Activated CD4-positive, alpha-beta T cell treated with anti-CD3 and anti-CD28 coated beads, Interleukin-2, amount 10 ng/mL, durations not matched to agents 24 days and 14 days (primary cell): ENCODE measurements around the gene KHDRBS2. TPM values are rescaled to one million over a fixed set of nuclear protein-coding genes. Genes with fewer than 3 reads are reported as not detected.
"Not testable (repeated sequence)": the region's sequence is repeated elsewhere in the genome, so short reads cannot be mapped to it uniquely, and the experiment has no call there.

Source experiments
- DNase-seq: peaks from one replicate; pipeline ENCODE4 v3.0.0; 2022
- H3K27ac Mint-ChIP-seq: one replicate; pipeline ENCODE4 v1.8.0; 2022; ENCODE audit warnings: mild to moderate bottlenecking, mixed read lengths
- H3K27me3 Mint-ChIP-seq: one replicate; pipeline ENCODE4 v1.8.0; 2022; ENCODE audit warnings: mixed read lengths
- H3K36me3 Mint-ChIP-seq: one replicate; pipeline ENCODE4 v1.8.0; 2022; ENCODE audit warnings: low read depth, mild to moderate bottlenecking, mixed read lengths
- H3K4me1 Mint-ChIP-seq: one replicate; pipeline ENCODE4 v1.8.0; 2021; ENCODE audit warnings: mixed read lengths
- H3K4me3 Mint-ChIP-seq: one replicate; pipeline ENCODE4 v1.8.0; 2022; ENCODE audit warnings: mild to moderate bottlenecking, moderate library complexity, mixed read lengths
- H3K9me3 Mint-ChIP-seq: one replicate; pipeline ENCODE4 v1.8.0; 2021; ENCODE audit warnings: mixed read lengths
- intact Hi-C: fragments of 100-400 bp; cut with micrococcal nuclease; formaldehyde crosslinking; loops from one replicate; pipeline ENCODE4 v1.15.1; 2023
- total RNA-seq: library from RNA; stranded (reverse); gene quantifications from 2 replicates; pipeline ENCODE4 v1.2.3, GENCODE V29; 2022

The KHDRBS2 gene
- total RNA-seq, 1 donor from 2014 or later = not detected

- Mint-ChIP-seq H3K4me3 (no peak overlapping the region), H3K27me3 (no peaks in the 10 kb centered on the region), H3K4me1 (no peaks in the 10 kb centered on the region), H3K27ac (no peak overlapping the region), H3K36me3 (no peaks in the 10 kb centered on the region), H3K9me3 (no peaks in the 10 kb centered on the region)
- intact Hi-C loops = no loop called here
- DNase-seq = no peak
These were observed 452.8 kb downstream of the KHDRBS2 start for GRCh38 chr6:61833176-61833755.

GRCh38 chr6:61817716-61818115, 468.3 kb downstream of the KHDRBS2 start:
- no peaks in the 10 kb centered on the region for H3K36me3 Mint-ChIP-seq
- intact Hi-C loops = no loop called here
- no peak for DNase-seq
- H3K4me1 Mint-ChIP-seq = no peaks in the 10 kb centered on the region
- peaks cover 13% of the 10 kb centered on the region for H3K9me3 Mint-ChIP-seq
- H3K4me3 Mint-ChIP-seq = no peak overlapping the region
- H3K27ac Mint-ChIP-seq = no peak overlapping the region
- no peaks in the 10 kb centered on the region for H3K27me3 Mint-ChIP-seq

DNA sequence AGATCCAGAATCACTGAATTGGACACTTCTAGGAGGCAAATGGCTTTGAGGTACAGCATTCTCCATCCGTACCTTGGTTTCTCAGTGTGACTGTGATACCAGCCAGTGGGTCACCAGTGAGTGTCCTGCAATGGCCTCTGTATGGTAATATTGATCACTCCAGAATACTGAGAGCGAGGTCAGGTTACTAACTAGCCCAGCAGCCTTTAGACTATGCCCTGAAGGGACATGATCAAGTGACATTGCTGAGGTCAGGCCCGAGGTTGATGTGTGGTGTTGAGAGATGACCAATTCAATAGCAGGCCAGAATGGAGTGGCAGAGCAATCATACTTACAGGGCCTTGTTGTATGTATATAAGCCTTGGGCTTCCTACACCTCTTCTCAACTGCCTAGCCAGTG, 476.0 kb downstream of the KHDRBS2 start:
- Mint-ChIP-seq H3K27ac (no peak overlapping the region), H3K4me1 (no peaks in the 10 kb centered on the region), H3K9me3 (no peaks in the 10 kb centered on the region), H3K4me3 (no peak overlapping the region), H3K36me3 (no peaks in the 10 kb centered on the region), H3K27me3 (no peaks in the 10 kb centered on the region)
- intact Hi-C loops = no loop called here
- DNase-seq = no peak

- intact Hi-C loops = no loop called here
- peaks cover 3% of the 10 kb centered on the region for H3K9me3 Mint-ChIP-seq
- no peak overlapping the region for H3K27ac Mint-ChIP-seq
- H3K27me3 Mint-ChIP-seq = no peaks in the 10 kb centered on the region
- no peak for DNase-seq
- H3K4me1 Mint-ChIP-seq = no peaks in the 10 kb centered on the region
- no peak overlapping the region for H3K4me3 Mint-ChIP-seq
- H3K36me3 Mint-ChIP-seq = no peaks in the 10 kb centered on the region
These were observed 476.9 kb downstream of the KHDRBS2 start for GRCh38 chr6:61809004-61809595.

- Mint-ChIP-seq H3K9me3 (no peaks in the 10 kb centered on the region), H3K27ac (no peak overlapping the region), H3K4me1 (no peaks in the 10 kb centered on the region), H3K27me3 (no peaks in the 10 kb centered on the region), H3K36me3 (no peaks in the 10 kb centered on the region), H3K4me3 (no peak overlapping the region)
- no peak for DNase-seq
- intact Hi-C loops = no loop called here
These were observed 498.0 kb downstream of the KHDRBS2 start for GRCh38 chr6:61787998-61788397.

DNA sequence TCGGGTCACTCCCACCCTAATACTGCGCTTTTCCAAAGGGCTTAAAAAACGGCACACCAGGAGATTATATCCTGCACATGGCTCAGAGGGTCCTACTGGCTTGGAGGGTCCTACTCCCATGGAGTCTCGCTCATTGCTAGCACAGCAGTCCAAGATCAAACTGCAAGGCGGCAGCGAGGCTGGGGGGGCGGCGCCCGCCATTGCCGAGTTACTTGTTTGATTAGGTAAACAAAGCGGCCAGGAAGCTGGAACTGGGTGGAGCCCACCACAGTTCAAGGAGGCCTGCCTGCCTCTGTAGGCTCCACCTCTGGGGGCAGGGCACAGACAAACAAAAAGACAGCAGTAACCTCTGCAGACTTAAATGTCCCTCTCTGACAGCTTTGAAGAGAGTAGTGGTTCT, 516.6 kb downstream of the KHDRBS2 start:
- not testable (repeated sequence) for H3K4me3 Mint-ChIP-seq, DNase-seq, H3K36me3 Mint-ChIP-seq

DNA sequence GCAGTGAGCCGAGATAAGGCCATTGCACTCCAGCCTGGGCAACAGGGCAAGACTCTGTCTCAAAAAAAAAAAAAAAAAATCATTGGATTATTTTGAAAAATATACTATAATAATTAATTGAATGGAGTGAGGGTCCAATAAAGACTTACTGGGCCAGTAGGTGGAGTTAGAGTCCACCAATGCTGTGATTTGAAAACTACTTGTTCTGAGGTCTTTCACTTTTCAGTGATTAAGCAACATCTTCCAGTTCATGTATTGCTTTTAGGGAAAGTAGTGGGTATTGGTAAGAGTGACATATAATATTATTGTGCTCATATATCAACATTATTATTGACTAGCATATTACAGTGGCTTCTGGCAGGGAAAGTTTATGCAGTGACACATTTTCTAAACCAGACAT, 530.3 kb downstream of the KHDRBS2 start:
- no peak overlapping the region for H3K27ac Mint-ChIP-seq
- no peaks in the 10 kb centered on the region for H3K27me3 Mint-ChIP-seq

More for the DNA sequence above, 516.6 kb downstream of the KHDRBS2 start:
- H3K27me3 Mint-ChIP-seq, intact Hi-C loops, H3K27ac Mint-ChIP-seq, H3K4me1 Mint-ChIP-seq: not testable (repeated sequence)
- H3K9me3 Mint-ChIP-seq = peaks cover 13% of the 10 kb centered on the region

GRCh38 chr6:61751986-61752385, 534.0 kb downstream of the KHDRBS2 start:
- Mint-ChIP-seq H3K4me1 (no peaks in the 10 kb centered on the region), H3K9me3 (no peaks in the 10 kb centered on the region), H3K36me3 (no peaks in the 10 kb centered on the region), H3K27ac (no peak overlapping the region), H3K27me3 (no peaks in the 10 kb centered on the region), H3K4me3 (no peak overlapping the region)
- no peak for DNase-seq
- intact Hi-C loops = no loop called here

More for the DNA sequence above, 530.3 kb downstream of the KHDRBS2 start:
- intact Hi-C loops = no loop called here
- H3K4me1 Mint-ChIP-seq = no peaks in the 10 kb centered on the region
- H3K9me3 Mint-ChIP-seq = no peaks in the 10 kb centered on the region
- no peak for DNase-seq
- H3K4me3 Mint-ChIP-seq = no peak overlapping the region
- no peaks in the 10 kb centered on the region for H3K36me3 Mint-ChIP-seq

DNA sequence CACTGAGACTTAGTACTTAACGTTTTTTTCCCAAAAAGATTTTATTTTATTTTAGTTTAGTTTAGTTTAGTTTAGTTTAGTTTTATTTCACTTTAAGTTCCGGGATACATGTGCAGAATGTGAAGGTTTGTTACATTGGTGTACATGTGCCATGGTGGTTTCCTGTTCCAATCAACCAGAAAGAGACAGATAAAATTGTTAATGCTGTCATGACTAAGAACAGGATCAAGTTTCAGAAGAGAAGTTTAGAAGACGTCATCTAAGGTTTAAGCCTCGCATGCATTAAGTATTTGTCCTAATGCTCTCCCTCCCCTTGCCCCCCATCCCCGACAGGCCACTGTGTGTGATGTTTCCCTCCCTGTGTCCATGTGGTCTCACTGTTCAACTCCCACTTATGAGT, 540.0 kb downstream of the KHDRBS2 start:
- H3K27me3 Mint-ChIP-seq = no peaks in the 10 kb centered on the region

DNA sequence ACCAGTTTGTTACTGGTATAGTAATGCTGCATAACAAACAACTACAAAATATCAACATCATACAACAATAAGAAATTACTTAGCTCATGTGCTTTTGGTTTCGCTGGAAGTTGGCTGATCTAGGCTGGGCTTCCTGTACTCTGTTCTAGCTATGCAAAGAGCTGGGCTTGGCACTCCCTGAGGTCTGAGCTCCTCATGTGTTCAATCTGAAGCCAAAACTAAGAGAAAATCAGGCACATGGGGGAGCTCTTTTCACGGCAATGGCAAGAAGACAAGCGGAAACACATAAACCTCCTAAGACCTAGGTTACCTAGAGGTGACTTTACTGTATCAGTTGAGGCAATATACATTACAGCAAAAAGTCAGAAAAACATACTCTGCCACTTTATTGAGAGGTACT, 574.2 kb downstream of the KHDRBS2 start:
- no peak overlapping the region for H3K4me3 Mint-ChIP-seq
- H3K27ac Mint-ChIP-seq = no peak overlapping the region
- intact Hi-C loops = no loop called here
- no peaks in the 10 kb centered on the region for H3K4me1 Mint-ChIP-seq
- DNase-seq = no peak
- no peaks in the 10 kb centered on the region for H3K36me3 Mint-ChIP-seq
- H3K9me3 Mint-ChIP-seq = peaks cover 6% of the 10 kb centered on the region
- H3K27me3 Mint-ChIP-seq = no peaks in the 10 kb centered on the region

More for the DNA sequence above, 540.0 kb downstream of the KHDRBS2 start:
- Mint-ChIP-seq H3K4me1 (no peaks in the 10 kb centered on the region), H3K27ac (no peak overlapping the region), H3K9me3 (peaks cover 12% of the 10 kb centered on the region), H3K36me3 (no peaks in the 10 kb centered on the region), H3K4me3 (no peak overlapping the region)
- intact Hi-C loops = no loop called here
- no peak for DNase-seq

GRCh38 chr6:61688165-61688564, 597.9 kb downstream of the KHDRBS2 start:
- peaks cover 4% of the 10 kb centered on the region for H3K9me3 Mint-ChIP-seq
- no peaks in the 10 kb centered on the region for H3K27me3 Mint-ChIP-seq
- no peak overlapping the region for H3K27ac Mint-ChIP-seq
- no peaks in the 10 kb centered on the region for H3K4me1 Mint-ChIP-seq
- no peak for DNase-seq
- intact Hi-C loops = no loop called here
- no peaks in the 10 kb centered on the region for H3K36me3 Mint-ChIP-seq
- H3K4me3 Mint-ChIP-seq = no peak overlapping the region

DNA sequence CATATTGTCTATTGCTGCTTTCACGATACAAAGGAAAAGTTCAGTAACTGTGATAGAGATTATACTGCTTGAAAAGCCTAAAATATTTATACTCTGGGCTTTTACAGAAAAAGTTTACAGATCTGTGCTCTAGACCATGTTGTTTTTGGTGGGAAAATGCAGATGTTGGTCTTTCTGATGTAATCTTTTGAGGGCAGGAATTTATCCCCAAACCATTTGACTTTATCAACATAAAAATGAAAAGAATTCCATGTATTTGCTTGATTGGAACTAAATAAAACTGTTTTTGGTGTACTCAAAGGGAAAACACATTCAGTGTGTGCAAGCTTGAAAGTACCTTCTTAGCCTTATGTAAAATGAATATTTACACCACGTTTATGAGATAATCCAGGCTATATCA, 603.5 kb downstream of the KHDRBS2 start:
- Mint-ChIP-seq H3K9me3 (peaks cover 2% of the 10 kb centered on the region), H3K27me3 (no peaks in the 10 kb centered on the region), H3K4me1 (no peaks in the 10 kb centered on the region), H3K36me3 (no peaks in the 10 kb centered on the region), H3K27ac (no peak overlapping the region), H3K4me3 (no peak overlapping the region)
- no peak for DNase-seq
- intact Hi-C loops = no loop called here

DNA sequence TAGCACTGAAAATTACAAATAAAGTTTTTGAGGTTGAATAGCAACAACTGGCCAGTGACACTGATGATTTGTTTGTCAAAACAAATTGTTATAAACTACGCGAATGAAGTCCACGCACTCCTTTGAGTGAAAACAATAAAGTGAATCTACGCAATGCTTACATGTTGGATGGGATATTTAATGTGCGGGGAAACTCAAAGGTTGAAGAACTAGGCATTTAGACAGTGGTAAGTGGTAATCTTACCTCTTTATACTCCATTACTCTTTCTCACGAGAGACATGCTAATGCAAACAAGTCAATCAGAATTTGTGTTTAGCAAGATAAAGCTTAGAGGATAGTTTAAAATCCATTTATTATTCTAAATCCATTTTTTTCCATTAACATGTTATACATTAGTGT, 606.4 kb downstream of the KHDRBS2 start:
- intact Hi-C loops = no loop called here
- no peaks in the 10 kb centered on the region for H3K4me1 Mint-ChIP-seq

GRCh38 chr6:61675734-61676133, 610.3 kb downstream of the KHDRBS2 start:
- Mint-ChIP-seq H3K27me3 (no peaks in the 10 kb centered on the region), H3K36me3 (no peaks in the 10 kb centered on the region), H3K4me3 (no peak overlapping the region), H3K9me3 (peaks cover 5% of the 10 kb centered on the region), H3K4me1 (no peaks in the 10 kb centered on the region), H3K27ac (no peak overlapping the region)
- no peak for DNase-seq
- intact Hi-C loops = no loop called here

More for the DNA sequence above, 606.4 kb downstream of the KHDRBS2 start:
- Mint-ChIP-seq H3K27me3 (no peaks in the 10 kb centered on the region), H3K4me3 (no peak overlapping the region), H3K9me3 (peaks cover 5% of the 10 kb centered on the region), H3K36me3 (no peaks in the 10 kb centered on the region), H3K27ac (no peak overlapping the region)
- no peak for DNase-seq

- no peak overlapping the region for H3K27ac Mint-ChIP-seq
- intact Hi-C loops = no loop called here
- H3K9me3 Mint-ChIP-seq = peaks cover 8% of the 10 kb centered on the region
- H3K36me3 Mint-ChIP-seq = no peaks in the 10 kb centered on the region
- DNase-seq = no peak
- H3K27me3 Mint-ChIP-seq = no peaks in the 10 kb centered on the region
- no peaks in the 10 kb centered on the region for H3K4me1 Mint-ChIP-seq
- no peak overlapping the region for H3K4me3 Mint-ChIP-seq
These were observed 636.2 kb downstream of the KHDRBS2 start for GRCh38 chr6:61649845-61650244.
